GM10248 (cell line): ENCODE results near the gene PCNX1.

Experiments
- CTCF ChIA-PET: fragments of 300-600 bp; sonication (Branson Sonifier 250); formaldehyde crosslinking; extraction: SDS; loops from one replicate; lab custom pipeline; 2021; ENCODE audit warnings: antibody characterized with exemption; lab: Yijun Ruan, JAX
- POLR2A ChIA-PET: fragments of 350-650 bp; sonication (Branson Sonifier 250); formaldehyde crosslinking; extraction: SDS; loops from one replicate; lab custom pipeline; 2020; ENCODE audit warnings: antibody characterized with exemption; lab: Yijun Ruan, JAX
- DNase-seq: peaks from one replicate; pipeline ENCODE4 v3.0.0; 2012; ENCODE audit errors: extremely low spot score
- CTCF ChIP-seq: IDR thresholded peaks from 2 replicates; pipeline ENCODE4 v1.5.1; 2012; ENCODE audit warnings: mild to moderate bottlenecking, low read depth; ENCODE audit errors: extremely low read depth, missing control alignments, control extremely low read depth

Gene PCNX1

GRCh38 chr14:70902184-70902583 is 5.1 kb upstream of the PCNX1 start:
- CTCF ChIA-PET, result interaction anchor here (0.6 to 1.0 kb wide), 3 partner anchors 16 to 213 kb away, joined by 3 read pairs; no protein-coding TSS in a partner anchor
- no peak for TF ChIP-seq CTCF
- POLR2A ChIA-PET, result interaction anchor here (0.7 kb wide), 1 partner anchor 1597 kb away, joined by 6 read pairs; no protein-coding TSS in a partner anchor
- no peak for DNase-seq

GRCh38 chr14:70904373-70904772 is 2.9 kb upstream of the PCNX1 start:
- POLR2A ChIA-PET, result no interaction called here
- DNase-seq, result no peak
- no peak for TF ChIP-seq CTCF
- CTCF ChIA-PET, result interaction anchor here (0.7 to 4.6 kb wide), 10 partner anchors 9 to 86 kb away, joined by 3 to 103 read pairs (median 4); no protein-coding TSS in a partner anchor

GRCh38 chr14:70905301-70905700 is 2.0 kb upstream of the PCNX1 start:
- DNase-seq, result no peak
- CTCF ChIA-PET, result interaction anchor here (0.7 to 4.6 kb wide), 12 partner anchors 10 to 88 kb away, joined by 3 to 103 read pairs (median 16); no protein-coding TSS in a partner anchor
- POLR2A ChIA-PET, result no interaction called here
- no peak for TF ChIP-seq CTCF

- POLR2A ChIA-PET, result no interaction called here
- TF ChIP-seq CTCF, result no peak
- CTCF ChIA-PET, result interaction anchor here (0.8 to 4.6 kb wide), 25 partner anchors 8 to 249 kb away, joined by 3 to 103 read pairs (median 8); partner anchors contain the start of gene MAP3K9
- no peak for DNase-seq
Measured at GRCh38 chr14:70906793-70907175, 475 bp upstream of the PCNX1 start.

- POLR2A ChIA-PET, result interaction anchor here (0.6 to 1.0 kb wide), 2 partner anchors 11 to 21 kb away, joined by 5 to 7 read pairs; no protein-coding TSS in a partner anchor
- CTCF ChIA-PET, result interaction anchor here (1.0 to 4.6 kb wide), 18 partner anchors 7 to 250 kb away, joined by 3 to 103 read pairs (median 8); no protein-coding TSS in a partner anchor
- peak; percentile 51 for DNase-seq
- TF ChIP-seq CTCF, result no peak
Measured at GRCh38 chr14:70907996-70908934, 1.0 kb downstream of the PCNX1 start.

GRCh38 chr14:70908935-70909641 is 1.8 kb downstream of the PCNX1 start:
- POLR2A ChIA-PET, result no interaction called here
- no peak for DNase-seq
- CTCF ChIA-PET, result interaction anchor here (1.6 kb wide), 1 partner anchor 9 kb away, joined by 4 read pairs; no protein-coding TSS in a partner anchor
- no peak for TF ChIP-seq CTCF
